Measurements from ENCODE around the gene ACTR3C.
"Not testable (repeated sequence)": the region's sequence is repeated elsewhere in the genome, so short reads cannot be mapped to it uniquely, and the experiment has no call there.

GRCh38 chr7:150271898-150272297, 51.4 kb downstream of the ACTR3C start:
- not testable (repeated sequence) for TF ChIP-seq CTCF (conservative IDR thresholded peaks at IDR 0.05; ENCODE audit: low read length); EZH2phosphoT487 (IDR thresholded peaks at IDR 0.05; ENCODE audit: borderline replicate concordance, low read depth, low read length)
